HCT116 (cell line): ENCODE data around the gene SEC16B. TPM values are rescaled to one million over a fixed set of nuclear protein-coding genes. Genes with fewer than 3 reads are reported as not detected.
"Not testable (repeated sequence)": the region's sequence is repeated elsewhere in the genome, so short reads cannot be mapped to it uniquely, and the experiment has no call there.

Experiments
- ATAC-seq: fragments of 200-7000 bp; cut with Tn5 transposase; 2 replicates; pipeline ENCODE4 v1.9.1; 2020; ENCODE audit warnings: mild to moderate bottlenecking, moderate library complexity
- BruUV-seq: library from RNA; stranded (reverse); fragments of 400-500 nt; replicated peaks from 2 replicates; lab custom pipeline; 2021; lab: Mats Ljungman, UMichigan
- CTCF ChIA-PET: fragments of 300-600 bp; sonication (Branson Sonifier 250); formaldehyde crosslinking; loops from one replicate; lab custom pipeline; 2021; ENCODE audit warnings: antibody characterized with exemption; lab: Charles Lee
- POLR2A ChIA-PET: fragments of 300-600, 350-600 bp; sonication (Branson Sonifier 250); formaldehyde crosslinking; loops from one replicate; lab custom pipeline; 2021; ENCODE audit warnings: antibody characterized with exemption; lab: Charles Lee
- RAD21 ChIA-PET, 2 experiments: fragments of 300-600 bp; sonication (Branson Sonifier 250); formaldehyde crosslinking; loops; one replicate each; lab custom pipeline; 2023; ENCODE audit warnings: low total read pairs in 2 of 2; ENCODE audit not compliant: uncharacterized antibody in 2 of 2, unreplicated experiment in 2 of 2, low non-redundant PET in 1 of 2; lab: Charles Lee
- DNase-seq: peaks from one replicate; pipeline ENCODE4 v3.0.0-alpha.2; 2010; ENCODE audit warnings: low read depth, low spot score
- H2AFZ ChIP-seq: fragments of 200-600 bp; shearing (Covaris generic), sonication (generic); 2 replicates; pipeline ENCODE4 v1.6.1; 2017; ENCODE audit warnings: low read depth, mixed run types, mixed read lengths, antibody characterized with exemption, low read length; ENCODE audit not compliant: poor library complexity, severe bottlenecking
- H3K27ac ChIP-seq: 2 replicates; pipeline ENCODE4 v1.5.1; 2012; ENCODE audit warnings: low read depth, low read length
- H3K27me3 ChIP-seq: fragments of 200-600 bp; sonication (generic); 2 replicates; pipeline ENCODE4 v1.6.1; 2016; ENCODE audit warnings: mixed run types, low read length, mixed read lengths; ENCODE audit not compliant: insufficient read depth
- H3K36me3 ChIP-seq, 2 experiments: fragments of 200-500 bp in 1 of 2; fragments of 200-600 bp in 1 of 2; sonication (Bioruptor generic) in 1 of 2; sonication (generic) in 1 of 2; 2 replicates each; pipeline versions ENCODE4 v1.5.1 to v1.6.1; 2014 to 2016; ENCODE audit warnings: low read length in 2 of 2, inconsistent platforms in 1 of 2, mixed read lengths in 1 of 2, mixed run types in 1 of 2; ENCODE audit not compliant: insufficient read depth in 2 of 2, control insufficient read depth in 1 of 2
- H3K4me1 ChIP-seq, 2 experiments: fragments of 200-600 bp in 1 of 2; sonication (generic) in 1 of 2; 2 replicates each; pipeline versions ENCODE4 v1.5.1 to v1.6.1; 2012 to 2017; ENCODE audit warnings: low read length in 2 of 2, inconsistent platforms in 1 of 2, mild to moderate bottlenecking in 1 of 2, mixed read lengths in 1 of 2, mixed run types in 1 of 2, moderate library complexity in 1 of 2; ENCODE audit not compliant: insufficient read depth in 2 of 2, control insufficient read depth in 1 of 2
- H3K4me2 ChIP-seq: fragments of 200-600 bp; sonication (generic); 2 replicates; pipeline ENCODE4 v1.6.1; 2017; ENCODE audit warnings: mixed run types, low read length, mixed read lengths
- H3K4me3 ChIP-seq, 2 experiments: fragments of 200-600 bp in 1 of 2; sonication (generic) in 1 of 2; replicated peaks in 1 of 2; 2 replicates each; pipeline ENCODE4 v1.5.1; 2011 to 2016; ENCODE audit warnings: low read length in 2 of 2, control low read depth in 1 of 2, low read depth in 1 of 2, mild to moderate bottlenecking in 1 of 2, mixed read lengths in 1 of 2, mixed run types in 1 of 2
- H3K79me2 ChIP-seq: fragments of 200-600 bp; sonication (generic); 2 replicates; pipeline ENCODE4 v1.6.1; 2017; ENCODE audit warnings: mild to moderate bottlenecking, mixed run types, low read length, moderate library complexity, mixed read lengths; ENCODE audit not compliant: insufficient read depth
- H3K9ac ChIP-seq: fragments of 200-600 bp; sonication (generic); 2 replicates; pipeline ENCODE4 v1.6.1; 2016; ENCODE audit warnings: low read length, mixed read lengths
- H3K9me2 ChIP-seq: fragments of 200-600 bp; sonication (generic), shearing (Covaris generic); 2 replicates; pipeline ENCODE4 v1.6.1; 2017; ENCODE audit warnings: mixed run types, mild to moderate bottlenecking, moderate library complexity; ENCODE audit not compliant: insufficient read depth
- H3K9me3 ChIP-seq, 2 experiments: fragments of 200-500 bp in 1 of 2; fragments of 200-600 bp in 1 of 2; sonication (Bioruptor generic) in 1 of 2; sonication (generic) in 1 of 2; 2 replicates each; pipeline ENCODE4 v1.6.1; 2014 to 2017; ENCODE audit warnings: low read length in 2 of 2, mixed read lengths in 2 of 2, inconsistent platforms in 1 of 2, low read depth in 1 of 2, mild to moderate bottlenecking in 1 of 2, mixed run types in 1 of 2, moderate library complexity in 1 of 2; ENCODE audit not compliant: control insufficient read depth in 1 of 2, insufficient read depth in 1 of 2
- H4K20me1 ChIP-seq: fragments of 200-600 bp; sonication (generic), shearing (Covaris generic); 2 replicates; pipeline ENCODE4 v1.6.1; 2017; ENCODE audit warnings: mixed run types, mild to moderate bottlenecking, moderate library complexity; ENCODE audit not compliant: insufficient read depth
- CEBPB ChIP-seq: IDR thresholded peaks from 2 replicates; pipeline ENCODE4 v1.6.1; 2012; ENCODE audit warnings: low read depth
- RAD21 ChIP-seq: IDR thresholded peaks from 2 replicates; pipeline ENCODE4 v1.6.1; 2012; ENCODE audit warnings: low read depth, mild to moderate bottlenecking
- SIN3A ChIP-seq: IDR thresholded peaks from 2 replicates; pipeline ENCODE4 v1.6.1; 2012; ENCODE audit warnings: low read depth
- SP1 ChIP-seq: IDR thresholded peaks from 2 replicates; pipeline ENCODE4 v1.6.1; 2012; ENCODE audit warnings: low read depth
- SRF ChIP-seq: IDR thresholded peaks from 2 replicates; pipeline ENCODE4 v1.6.1; 2012; ENCODE audit warnings: low read depth
- TCF7L2 ChIP-seq: IDR thresholded peaks from 2 replicates; pipeline ENCODE4 v1.7.0; 2011; ENCODE audit warnings: borderline replicate concordance, inconsistent platforms; ENCODE audit not compliant: insufficient read depth, insufficient read length; ENCODE audit errors: extremely low read depth
- ZFX ChIP-seq: fragments of 450-650 bp; IDR thresholded peaks from 2 replicates; pipeline ENCODE4 v1.6.1; 2017
- intact Hi-C: fragments of 100-400 bp; cut with micrococcal nuclease; formaldehyde crosslinking; loops from 2 replicates; pipeline ENCODE4 v1.10.0; 2022
- total RNA-seq: library from RNA; stranded (reverse); gene quantifications from one replicate; pipeline ENCODE4 v1.2.1, GENCODE V29; 2021; ENCODE audit not compliant: unreplicated experiment
- TF ChIP-seq, protein P1 (sequence below): IDR thresholded peaks from 2 replicates; pipeline ENCODE4 v1.6.1; 2012
- TF ChIP-seq, protein P2 (sequence below): IDR thresholded peaks from 2 replicates; pipeline ENCODE4 v1.6.1; 2011; ENCODE audit warnings: mild to moderate bottlenecking, low read length, moderate library complexity; ENCODE audit not compliant: insufficient replicate concordance; ENCODE audit errors: extremely low read depth
- TF ChIP-seq, protein P3 (sequence below): IDR thresholded peaks from 2 replicates; pipeline ENCODE4 v1.6.1; 2012

SEC16B gene
- total RNA-seq, 1 experiment from 2014 or later: 1.2 TPM

DNA sequence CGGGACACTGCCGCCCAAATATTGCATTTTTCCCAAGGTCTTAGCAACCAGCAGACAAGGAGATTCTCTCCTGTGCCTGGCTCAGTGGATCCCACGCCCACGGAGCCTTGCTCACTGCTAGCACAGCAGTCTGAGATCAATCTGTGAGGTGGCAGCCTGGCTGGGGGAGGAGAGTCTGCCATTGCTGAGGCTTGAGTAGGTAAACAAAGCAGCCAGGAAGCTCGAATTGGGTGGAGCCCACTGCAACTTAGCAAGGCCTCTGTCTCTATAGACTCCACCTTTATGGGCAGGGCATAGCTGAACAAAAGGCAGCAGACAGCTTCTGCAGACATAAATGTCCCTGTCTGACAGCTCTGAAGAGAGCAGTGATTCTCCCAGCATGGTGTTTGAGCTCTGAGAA lies 16.4 kb upstream of the SEC16B start:
- H2AFZ ChIP-seq, H3K9me3 ChIP-seq, H3K9ac ChIP-seq, H3K4me3 ChIP-seq, H3K27me3 ChIP-seq, H3K9me2 ChIP-seq, H3K4me1 ChIP-seq, DNase-seq, H3K79me2 ChIP-seq, H3K27ac ChIP-seq, H3K36me3 ChIP-seq, BruUV-seq, POLR2A ChIA-PET, RAD21 ChIA-PET, ATAC-seq, H3K4me2 ChIP-seq, intact Hi-C loops, H4K20me1 ChIP-seq, CTCF ChIA-PET: not testable (repeated sequence)

DNA sequence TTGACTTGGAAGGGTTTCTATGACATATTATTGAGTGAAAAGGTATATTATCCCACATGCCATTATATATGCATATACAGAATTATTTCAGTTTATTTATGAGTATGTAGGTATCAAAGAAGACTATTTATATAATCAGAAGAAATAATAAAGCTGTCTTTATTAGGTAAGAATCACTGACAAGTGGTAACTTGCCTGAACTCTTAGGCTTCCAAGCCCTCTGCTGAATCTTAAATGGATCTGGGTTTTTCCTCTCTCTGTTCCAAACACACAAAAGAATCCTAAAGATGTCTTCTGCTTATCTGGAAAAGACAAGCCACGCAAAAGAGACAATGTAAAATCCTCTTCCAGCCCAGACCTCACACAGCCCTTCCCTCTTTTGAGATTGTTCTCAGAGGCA lies 14.9 kb upstream of the SEC16B start:
- DNase-seq: no peak
- H3K9me3 ChIP-seq: no peaks in the 10 kb centered on the region
- no peaks in the 10 kb centered on the region for H3K79me2 ChIP-seq
- intact Hi-C loops: no loop called here
- RAD21 ChIA-PET: no interaction called here
- POLR2A ChIA-PET: no interaction called here
- ATAC-seq: no peak
- H3K4me2 ChIP-seq: no peak overlapping the region
- H2AFZ ChIP-seq: no peak overlapping the region
- no TSS peak for BruUV-seq
- H3K4me3 ChIP-seq: no peak overlapping the region
- no peaks in the 10 kb centered on the region for H3K27me3 ChIP-seq
- no peaks in the 10 kb centered on the region for H3K36me3 ChIP-seq
- no peak overlapping the region for H3K9ac ChIP-seq
- H3K9me2 ChIP-seq: no peaks in the 10 kb centered on the region
- no peaks in the 10 kb centered on the region for H3K4me1 ChIP-seq
- H3K27ac ChIP-seq: no peak overlapping the region
- TF ChIP-seq RAD21: no peak
- TF ChIP-seq, protein P1, sequence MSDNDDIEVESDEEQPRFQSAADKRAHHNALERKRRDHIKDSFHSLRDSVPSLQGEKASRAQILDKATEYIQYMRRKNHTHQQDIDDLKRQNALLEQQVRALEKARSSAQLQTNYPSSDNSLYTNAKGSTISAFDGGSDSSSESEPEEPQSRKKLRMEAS: no peak
- TF ChIP-seq TCF7L2: no peak
- no peak for TF ChIP-seq SP1
- no peak for TF ChIP-seq ZFX
- TF ChIP-seq SIN3A: no peak
- TF ChIP-seq, protein P2, sequence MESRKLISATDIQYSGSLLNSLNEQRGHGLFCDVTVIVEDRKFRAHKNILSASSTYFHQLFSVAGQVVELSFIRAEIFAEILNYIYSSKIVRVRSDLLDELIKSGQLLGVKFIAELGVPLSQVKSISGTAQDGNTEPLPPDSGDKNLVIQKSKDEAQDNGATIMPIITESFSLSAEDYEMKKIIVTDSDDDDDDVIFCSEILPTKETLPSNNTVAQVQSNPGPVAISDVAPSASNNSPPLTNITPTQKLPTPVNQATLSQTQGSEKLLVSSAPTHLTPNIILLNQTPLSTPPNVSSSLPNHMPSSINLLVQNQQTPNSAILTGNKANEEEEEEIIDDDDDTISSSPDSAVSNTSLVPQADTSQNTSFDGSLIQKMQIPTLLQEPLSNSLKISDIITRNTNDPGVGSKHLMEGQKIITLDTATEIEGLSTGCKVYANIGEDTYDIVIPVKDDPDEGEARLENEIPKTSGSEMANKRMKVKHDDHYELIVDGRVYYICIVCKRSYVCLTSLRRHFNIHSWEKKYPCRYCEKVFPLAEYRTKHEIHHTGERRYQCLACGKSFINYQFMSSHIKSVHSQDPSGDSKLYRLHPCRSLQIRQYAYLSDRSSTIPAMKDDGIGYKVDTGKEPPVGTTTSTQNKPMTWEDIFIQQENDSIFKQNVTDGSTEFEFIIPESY: no peak
- TF ChIP-seq CEBPB: no peak
- TF ChIP-seq SRF: no peak
- TF ChIP-seq, protein P3, sequence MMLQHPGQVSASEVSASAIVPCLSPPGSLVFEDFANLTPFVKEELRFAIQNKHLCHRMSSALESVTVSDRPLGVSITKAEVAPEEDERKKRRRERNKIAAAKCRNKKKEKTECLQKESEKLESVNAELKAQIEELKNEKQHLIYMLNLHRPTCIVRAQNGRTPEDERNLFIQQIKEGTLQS: no peak
- no peaks in the 10 kb centered on the region for H4K20me1 ChIP-seq
- CTCF ChIA-PET: no interaction called here
